CD4-positive, alpha-beta T cell treated with Interleukin-4 for 4 hours (primary cell): ENCODE data around the gene NR5A1.

Experiments
- DNase-seq: peaks from one replicate; pipeline ENCODE4 v3.0.0-alpha.2; 2020

Gene NR5A1

DNA sequence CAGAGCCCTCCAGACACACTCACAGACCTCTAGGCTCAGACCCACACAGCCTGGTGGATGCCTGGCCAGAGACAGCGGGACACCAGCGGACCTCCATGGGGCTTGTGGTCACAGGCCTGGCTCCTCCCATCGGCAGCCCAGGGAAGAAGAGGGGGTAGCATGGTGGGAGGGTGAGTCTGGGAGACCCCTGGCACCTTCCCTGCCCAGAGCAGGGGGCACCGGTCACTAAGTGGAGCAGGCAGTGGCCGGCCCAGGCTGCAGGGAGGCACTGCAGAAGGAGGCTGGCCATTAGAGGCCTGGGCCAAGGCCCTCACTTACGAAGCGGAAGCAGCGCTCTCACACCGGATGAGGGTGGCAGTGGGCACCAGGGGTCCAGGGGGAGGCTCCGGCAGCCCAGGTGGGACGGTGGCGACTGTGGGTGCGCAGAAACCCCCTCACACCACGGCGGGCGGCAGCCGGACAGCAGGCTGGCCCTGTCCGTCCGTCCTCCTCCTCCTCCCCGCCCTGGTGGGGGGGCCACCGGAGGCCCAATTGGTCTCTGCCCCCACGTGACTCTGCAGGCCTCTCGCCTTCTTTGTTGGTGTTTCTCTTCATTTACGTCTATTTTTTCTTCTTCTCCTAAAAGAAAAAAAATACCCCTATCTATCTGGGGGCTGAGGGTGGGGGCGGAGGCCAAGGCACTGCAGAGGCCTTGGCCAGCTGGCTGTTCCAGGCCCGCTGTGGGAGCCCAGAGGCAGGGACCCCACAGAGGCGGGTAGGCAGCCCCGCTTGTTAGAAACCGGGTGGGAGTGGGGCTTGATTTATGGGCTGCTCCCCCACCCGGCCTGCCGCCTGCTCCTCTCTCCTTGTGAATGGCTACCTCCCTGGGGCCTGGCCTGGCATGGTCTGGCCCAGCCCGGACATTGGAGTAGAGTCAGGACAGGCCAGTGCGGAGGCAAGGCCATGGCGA lies at the start of gene NR5A1:
NR5A1 (minus strand) TSS at position 469 of the 949 bp plus-strand sequence. CDS start 4,004 bp downstream, outside the sequence.
- DNase-seq = no peak

DNA sequence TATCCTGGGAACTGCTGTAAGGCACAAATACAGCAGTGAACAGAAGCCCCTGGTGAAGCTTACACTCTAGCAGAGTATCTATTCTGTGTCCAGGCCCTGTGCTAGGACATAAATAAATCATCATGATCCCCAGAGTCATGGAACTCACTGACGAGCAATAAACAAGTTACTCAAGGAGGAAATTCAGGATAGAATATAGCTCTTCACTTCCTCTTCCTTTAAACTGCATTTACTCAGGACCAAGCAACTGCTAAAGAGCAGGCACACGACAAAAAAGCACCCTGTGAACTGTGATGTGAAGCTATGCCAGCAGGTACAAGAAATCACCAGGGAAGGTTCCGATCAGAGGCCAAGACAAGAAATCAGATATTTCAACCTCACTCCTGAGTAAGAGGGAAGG lies 47.8 kb upstream of the NR5A1 start:
- DNase-seq = no peak

DNA sequence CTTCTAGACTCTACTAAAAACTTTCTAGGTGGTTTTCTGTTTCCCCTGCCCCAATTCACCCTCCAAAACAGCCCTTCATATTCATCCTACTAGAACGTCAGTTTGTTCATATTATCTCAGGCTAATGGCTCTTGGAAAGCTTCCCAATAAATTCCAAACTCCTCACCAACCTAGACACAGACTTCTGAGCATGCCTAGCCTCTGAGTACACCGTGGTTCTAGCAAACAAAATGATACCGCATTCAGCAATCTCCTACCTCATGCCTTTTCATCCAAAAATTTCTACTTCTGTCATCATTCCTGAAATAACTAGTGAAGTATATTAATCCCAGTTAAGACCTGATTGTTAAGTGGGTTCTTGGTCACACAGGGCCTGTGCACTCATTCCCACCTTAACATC lies 46.5 kb upstream of the NR5A1 start:
- DNase-seq = no peak

DNA sequence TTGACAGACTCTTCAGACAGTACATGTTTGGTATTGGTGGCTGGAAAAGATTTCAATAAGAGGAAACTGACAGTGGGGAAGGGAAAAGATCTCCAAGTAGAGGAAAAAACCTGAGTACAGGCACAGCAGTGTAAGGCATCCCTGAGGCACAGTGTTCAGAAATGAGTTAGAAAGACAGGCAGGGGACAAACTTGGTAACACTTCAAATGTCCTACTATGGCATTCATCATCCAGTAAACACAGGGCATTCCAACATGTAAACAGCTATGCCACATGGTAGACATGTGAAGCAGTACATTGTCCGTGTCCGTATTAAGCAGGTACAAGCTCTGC lies 45.0 kb upstream of the NR5A1 start:
- no peak for DNase-seq

DNA sequence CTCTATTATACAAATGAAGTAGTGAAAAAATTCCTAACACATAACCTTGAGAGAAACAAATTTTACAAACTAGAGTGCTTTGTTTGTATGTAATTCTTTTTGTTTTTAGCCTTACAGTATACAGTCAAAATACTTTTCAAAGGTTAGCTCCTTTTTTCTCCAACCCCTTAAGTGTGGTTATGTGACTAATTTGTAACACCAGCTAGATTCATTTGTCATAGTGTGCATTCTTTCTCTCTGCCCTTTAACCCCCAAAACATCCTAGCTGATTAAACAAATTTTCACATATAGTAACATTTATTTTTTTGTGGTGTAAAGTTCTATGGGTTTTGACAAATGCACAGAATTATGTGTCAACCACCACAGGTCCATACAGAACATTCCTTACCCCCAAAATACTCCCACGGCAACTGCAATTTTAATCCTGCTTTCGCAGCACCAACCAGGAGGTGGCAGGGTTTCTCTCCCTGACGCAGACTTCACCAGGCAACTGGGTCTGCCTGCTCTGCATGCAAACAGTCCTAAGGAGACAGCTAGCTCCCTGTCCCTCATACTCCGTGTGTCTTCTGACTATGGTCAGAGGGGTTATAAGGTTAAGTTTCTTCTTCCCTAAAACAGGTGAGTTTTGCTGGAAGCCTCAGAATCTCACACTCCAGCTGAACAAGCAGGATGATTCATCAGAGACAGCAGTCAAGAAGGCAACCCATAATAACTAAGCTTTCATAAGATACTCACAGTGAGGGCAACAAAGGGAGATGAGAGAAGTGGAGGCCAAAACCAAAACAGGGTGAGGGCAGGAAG lies 44.5 kb upstream of the NR5A1 start:
- no peak for DNase-seq

DNA sequence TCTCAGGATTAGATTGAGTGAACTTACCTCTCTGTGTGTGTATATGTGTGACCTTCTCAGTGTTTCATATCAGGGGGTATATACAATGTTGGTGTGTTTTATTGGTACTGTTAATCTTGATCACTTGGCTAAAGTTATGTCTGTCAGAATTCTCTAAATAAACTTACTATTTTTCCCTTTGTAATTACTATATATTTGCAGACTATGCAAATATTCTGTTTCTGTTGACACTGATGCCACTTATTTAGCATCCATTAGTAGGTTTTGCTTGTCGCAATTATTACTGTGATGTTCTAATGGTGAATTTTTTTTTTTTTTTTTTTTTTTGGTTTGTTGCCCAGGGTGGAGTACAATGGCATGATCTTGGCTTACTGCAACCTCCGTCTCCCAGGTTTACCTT lies 42.9 kb upstream of the NR5A1 start:
- no peak for DNase-seq

DNA sequence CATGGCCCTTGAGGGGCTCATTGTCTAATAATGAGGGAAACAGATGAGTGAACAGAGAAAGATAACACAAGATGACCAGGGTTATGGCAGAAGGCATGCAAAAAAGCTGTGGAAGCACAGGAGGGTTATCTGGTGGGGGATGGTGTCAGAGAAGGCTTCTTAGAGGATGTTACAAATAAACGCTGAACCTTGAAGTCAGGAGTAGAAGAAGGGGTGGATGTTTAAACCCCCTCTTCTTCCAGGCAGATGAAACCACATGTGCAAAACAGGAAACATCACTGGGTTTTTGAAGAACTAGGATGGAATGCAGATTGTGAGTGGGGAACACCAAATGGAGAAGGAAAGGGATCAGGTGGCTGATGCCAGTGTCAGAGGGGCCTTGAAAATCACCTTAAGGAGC lies 41.8 kb upstream of the NR5A1 start:
- DNase-seq = no peak

DNA sequence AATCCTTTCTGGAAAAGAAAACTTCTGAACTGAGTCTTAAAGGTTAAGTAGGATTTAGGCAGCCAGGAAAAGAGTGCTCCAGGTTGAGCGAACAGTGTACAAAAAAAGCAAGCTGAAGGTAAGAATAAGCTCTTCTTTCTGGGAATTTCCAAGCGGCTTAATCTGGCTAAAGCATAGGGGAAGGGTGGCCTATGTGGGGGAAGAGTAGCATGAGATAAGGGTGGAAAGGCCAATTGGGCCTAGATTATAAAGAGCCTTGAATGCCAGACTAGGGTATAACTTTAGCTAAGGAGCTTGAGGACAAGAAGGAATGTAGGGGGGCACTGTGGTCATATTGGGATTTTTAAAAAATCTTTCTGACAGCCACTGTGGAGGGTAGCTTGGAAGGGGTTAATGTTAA lies 37.3 kb upstream of the NR5A1 start:
- no peak for DNase-seq

DNA sequence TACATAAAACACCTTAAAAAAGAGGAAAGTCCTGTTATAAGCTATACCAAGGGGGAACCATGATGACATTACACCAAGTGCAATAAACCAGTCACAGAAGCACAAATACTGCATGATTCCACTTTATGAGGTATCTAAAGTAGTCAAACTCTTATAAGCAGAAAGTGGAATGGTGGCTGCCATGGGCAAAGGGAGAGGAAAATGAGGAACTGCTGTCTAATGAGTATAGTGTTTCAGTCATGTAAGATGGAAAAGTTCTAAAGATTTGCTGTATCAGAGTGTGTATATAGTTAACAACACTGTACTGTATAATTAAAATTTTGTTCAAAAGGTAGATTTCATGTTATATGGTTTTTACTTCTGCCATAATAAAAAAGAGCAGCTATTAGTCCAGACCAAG lies 34.6 kb upstream of the NR5A1 start:
- DNase-seq = no peak

DNA sequence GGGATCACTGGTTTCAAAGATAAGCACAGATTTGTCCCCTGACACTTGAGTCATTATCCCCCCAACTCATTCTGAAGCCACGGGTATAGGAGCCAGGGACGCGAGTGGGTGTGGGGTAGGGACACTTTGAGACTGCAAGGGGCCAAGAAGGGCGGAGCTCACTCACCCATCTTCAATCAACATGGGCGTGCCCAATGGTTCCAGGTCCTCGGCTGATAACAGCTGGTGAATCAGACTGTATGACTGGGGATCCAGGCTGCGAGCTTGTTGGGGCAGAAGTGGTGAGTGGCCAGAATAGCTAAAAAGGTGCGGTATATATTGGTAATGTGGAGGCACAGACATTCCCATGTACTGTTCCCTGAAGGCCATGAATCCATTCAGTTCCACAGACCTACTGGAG lies 30.7 kb upstream of the NR5A1 start:
- DNase-seq = no peak

DNA sequence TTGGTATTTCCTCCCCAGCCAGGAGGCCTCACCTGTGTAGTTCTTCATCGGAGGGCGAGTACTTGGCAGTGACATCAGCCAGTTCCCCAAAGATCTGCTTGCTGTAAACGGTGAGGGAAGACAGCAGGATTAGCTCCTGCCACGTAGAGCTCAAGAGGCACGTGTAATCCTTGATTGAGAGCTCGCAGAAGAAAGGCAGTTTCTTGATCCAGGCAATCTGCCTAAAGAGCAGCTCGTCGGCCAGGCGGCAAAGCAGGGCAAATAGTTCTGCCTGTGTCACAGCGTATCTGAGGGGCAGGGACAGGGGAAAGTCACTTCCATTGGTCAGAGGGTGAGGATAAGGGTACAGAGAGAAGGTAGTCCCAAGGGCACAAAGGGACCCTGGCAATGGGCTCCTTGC lies 28.6 kb upstream of the NR5A1 start:
- DNase-seq = no peak

DNA sequence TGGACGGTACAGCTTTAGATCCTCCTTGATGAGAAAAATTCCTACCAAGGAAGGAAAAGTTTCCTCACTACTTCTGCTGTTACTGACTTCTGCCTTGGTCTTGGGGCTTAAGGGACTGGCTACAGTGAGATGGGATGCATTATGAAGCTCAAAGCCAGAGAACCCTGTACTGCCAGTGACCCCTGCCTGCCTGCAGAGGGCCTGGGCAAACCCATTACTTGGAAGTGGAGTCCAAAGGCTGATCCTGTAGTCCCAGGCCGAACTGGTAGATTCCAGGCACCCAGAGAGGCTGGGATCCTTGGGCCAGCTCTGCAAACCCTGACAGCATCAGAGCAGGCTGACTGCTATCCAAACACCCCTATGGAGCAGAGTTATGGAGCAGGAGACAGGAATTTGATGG lies 25.7 kb upstream of the NR5A1 start:
- no peak for DNase-seq

DNA sequence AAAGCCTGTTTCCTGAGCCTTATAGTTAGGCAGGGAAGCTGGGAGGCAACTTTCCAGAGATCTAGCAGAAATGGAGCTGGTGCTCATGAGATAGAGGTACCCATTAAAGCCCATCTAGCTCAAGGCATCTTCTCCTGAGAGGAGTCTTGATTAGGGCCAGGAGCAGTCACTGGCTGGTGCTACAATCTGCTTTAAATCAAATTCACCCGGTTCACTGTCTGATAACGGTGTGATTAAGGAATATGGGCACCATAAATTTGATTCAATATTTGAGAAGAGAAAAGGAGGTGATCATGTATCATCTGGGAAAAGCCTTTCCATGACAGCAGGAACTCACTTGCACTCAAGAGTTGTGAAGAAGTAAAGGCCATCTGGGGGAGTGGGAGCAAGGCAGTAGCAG lies 23.9 kb upstream of the NR5A1 start:
- no peak for DNase-seq

DNA sequence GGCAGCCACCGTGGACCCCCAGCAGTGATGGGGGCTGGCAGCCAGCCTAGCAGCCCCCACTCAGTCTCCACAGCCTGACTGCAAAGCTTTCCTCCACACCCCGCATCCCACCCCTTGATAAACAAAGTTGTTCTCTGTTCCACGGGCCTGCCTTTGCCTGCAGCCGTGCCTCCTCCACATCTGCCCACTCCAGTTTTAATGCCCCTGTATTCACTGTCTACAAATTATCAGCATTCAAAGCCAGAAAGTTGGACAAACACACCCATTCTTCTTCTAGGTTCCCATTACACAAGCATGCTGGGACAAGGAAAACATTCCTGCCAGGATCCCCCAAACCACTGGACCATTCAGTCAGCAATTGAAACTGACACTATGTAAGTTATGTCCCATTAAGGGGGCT lies 23.0 kb upstream of the NR5A1 start:
- no peak for DNase-seq

DNA sequence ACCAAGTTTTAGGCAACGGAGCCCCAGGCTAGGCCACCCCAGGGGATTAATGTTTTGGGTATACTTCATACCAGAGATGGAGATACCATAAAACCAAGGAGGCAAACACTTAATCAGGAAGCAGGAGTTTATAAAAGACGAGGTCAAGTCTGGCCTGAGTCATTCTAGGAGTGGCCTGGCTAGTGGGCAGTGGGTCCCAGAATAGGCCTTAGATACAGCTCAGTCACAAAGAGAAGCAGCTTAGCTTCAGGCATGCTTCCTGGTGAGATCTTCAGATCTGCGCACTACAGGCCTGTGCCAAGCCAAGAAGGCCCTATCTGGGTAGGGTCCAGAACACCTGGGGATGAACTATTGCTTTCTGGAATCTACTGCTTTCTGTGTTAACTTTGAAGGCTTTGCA lies 20.6 kb upstream of the NR5A1 start:
- no peak for DNase-seq

DNA sequence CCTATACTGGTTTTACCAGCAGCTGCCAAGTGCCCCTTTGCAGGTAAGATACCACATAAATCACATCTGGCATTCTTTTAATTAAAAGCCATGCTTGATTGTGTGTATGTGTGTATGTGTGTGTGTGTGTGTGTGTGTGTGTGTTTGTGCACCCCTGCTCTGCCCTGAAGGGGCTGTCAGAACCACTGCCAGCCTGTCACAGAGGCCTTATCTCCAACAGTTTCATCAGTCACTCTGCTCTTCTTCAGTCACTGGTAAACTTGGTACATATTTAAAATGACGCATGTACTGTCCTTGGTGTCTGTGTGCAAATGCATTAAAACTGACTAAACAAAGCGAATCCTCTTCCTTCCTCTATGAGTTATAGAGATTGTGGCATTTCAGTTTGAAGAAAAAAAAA lies 19.0 kb upstream of the NR5A1 start:
- no peak for DNase-seq

DNA sequence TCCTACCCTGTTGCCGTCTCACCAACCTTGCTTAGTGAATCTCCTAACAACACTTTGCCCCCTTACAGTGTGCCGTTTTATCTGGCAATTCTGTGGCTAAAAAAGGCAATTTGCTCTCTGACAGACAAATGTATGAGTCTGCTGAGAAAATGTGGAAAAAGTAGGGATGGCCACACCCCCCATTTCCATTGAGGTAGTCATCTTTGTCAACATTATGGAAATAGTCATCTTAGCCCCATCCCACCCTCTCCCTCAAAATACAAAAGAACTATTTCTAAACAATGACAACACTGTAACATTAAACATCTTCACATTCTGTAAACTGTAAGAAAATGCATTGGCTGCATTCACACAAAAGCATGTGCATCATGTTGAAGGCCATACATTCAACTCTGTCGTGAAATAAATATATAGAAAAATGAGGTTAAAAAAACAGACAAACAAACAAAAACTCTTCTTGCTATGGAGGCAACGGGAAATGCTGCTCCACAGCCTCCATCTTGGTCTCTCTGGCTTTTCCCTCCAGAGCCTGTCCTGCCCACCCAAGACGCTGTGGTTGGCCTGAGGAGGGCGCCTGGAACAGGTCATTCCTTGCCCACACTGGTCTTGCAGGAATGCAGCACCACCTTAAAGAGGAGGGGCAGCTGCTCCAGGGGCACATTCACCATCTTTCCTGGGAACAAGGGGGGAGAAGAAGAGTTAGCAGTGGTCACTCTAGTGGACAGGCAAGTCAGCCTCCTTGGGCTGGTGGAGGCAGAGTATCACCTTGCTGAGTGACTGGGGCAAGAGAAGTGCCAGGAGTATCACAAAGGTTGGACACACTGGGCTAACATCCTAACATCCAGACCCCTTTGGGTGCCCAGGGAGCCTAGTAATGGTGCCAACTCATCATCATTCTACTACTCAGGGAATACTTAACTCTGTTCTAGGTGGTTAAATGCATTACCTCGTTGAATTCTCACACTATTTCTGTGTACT lies 15.2 kb upstream of the NR5A1 start:
- no peak for DNase-seq

DNA sequence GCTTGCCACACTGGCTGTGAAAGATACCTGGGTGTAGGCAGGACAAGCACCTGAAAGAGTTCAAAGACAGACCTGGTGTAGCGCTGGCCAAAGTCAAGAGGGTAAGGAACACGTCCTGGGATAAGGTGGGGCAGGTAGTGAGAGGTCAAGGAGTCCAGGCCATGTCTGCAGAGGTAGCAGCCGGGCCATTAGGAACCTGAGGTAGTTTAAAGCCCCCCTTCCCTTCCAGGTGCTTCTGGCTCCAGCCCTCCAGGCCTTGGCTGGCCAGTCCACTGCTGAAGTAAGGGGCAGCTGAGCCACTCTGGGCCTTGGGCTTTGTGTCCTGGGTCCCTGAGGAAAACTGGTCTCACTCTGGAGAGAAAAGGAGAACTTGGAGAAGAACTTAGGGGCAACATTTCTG lies 13.9 kb upstream of the NR5A1 start:
- DNase-seq = no peak

DNA sequence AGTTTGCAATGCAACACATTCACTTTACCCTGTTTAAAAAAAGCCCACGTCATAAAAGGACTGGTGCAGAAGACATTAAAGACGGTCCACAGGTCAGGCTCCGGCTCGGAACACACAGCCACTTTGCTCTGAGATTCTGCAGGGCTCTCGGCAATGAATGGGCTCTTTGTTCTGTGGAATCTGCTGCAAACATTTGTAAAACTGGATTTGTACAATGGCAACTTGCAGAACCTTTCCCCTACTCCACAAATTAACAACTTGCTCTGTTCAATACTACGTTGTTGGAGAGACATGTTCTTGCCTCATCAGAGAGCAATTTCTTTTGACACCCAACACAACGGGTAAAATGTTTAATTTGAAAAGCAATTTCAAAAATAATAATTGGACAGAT lies 13.0 kb upstream of the NR5A1 start:
- no peak for DNase-seq

DNA sequence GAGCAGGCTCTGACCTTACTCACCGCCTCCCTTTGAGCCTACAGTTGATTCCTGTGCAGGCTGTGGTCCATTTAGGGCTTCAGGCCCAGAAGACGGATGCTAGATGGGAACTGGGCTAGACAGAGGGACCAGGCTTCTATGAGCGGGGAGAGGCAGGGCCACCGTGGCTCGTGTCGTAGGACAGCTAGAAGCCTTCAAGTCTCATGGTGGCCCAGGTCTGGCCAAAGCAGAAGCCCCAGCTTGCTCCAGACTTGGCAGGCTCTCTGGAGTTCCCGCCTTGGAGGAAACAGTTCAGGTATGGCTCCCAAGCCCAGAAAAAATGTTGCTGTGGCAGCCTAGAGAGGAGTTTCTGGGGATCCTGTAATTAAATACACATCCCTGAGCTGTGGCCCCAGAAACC lies 10.9 kb upstream of the NR5A1 start:
- no peak for DNase-seq

DNA sequence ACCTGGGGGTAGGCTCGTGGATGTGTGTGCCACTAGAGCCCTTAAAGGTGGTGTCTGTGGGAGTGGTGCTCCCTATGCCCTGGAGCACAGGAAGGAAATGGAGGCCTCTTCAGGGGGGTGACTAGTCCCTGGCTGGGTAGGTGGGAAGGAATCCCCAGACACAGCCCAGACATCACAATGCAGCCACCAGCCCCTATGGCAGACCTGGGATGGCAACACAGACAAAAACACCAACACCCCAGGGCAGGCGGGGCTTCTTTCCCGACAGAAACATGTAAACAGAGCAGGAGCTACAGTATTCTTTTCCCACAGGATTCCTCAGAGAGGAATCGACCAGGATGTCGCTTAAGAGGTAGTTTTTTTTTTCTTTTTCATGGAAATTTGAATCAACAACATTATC lies 10.4 kb upstream of the NR5A1 start:
- no peak for DNase-seq

DNA sequence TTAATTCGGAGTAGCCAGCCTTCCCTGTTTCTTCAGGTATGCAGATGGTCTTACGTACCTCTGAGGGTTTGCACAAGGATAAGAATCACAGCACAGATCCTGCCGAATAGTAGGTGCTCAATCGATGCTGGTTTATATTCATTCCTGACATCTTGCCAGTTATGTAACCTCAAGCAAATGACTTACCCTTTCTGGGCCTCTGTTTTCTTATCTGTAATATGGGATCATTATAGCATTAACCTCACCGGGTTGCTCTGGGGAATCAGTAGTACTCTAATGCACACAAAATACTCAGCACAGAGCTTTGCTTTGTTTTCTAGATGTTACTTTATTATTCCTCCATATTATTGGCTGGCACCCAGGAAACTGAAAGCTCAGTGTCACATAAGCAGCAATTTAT lies 7.7 kb upstream of the NR5A1 start:
- DNase-seq = no peak

DNA sequence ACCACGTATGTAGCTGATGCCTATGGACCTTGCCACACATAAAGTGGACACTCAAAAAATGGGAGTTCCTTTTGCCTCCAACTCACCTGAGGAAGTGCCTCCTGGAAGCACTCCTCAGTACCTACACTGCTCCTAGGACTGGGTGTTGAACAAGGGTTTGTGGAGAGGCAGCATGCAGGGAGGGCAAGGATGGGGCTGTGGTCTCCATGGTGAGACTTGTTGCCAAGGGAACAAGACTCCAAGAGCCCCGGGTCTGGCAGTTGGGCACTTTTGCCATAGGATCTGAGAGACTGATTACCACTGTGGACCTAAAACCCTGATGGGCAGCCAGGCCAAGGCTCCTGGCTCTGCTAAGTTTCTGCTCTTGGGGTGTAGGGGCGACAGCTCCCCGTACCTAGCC lies 6.9 kb upstream of the NR5A1 start:
- DNase-seq = no peak
